Fibroblast of lung (primary cell): ENCODE results near the gene FGD4. TPM values are rescaled to one million over a fixed set of nuclear protein-coding genes. Genes with fewer than 3 reads are reported as not detected.

Experiments used
- DNase-seq, 2 donors: peaks; one replicate each; pipeline versions ENCODE4 v3.0.0 to v3.0.0-alpha.2; 2010; ENCODE audit warnings: low read depth in 2 of 2
- H2AFZ ChIP-seq: 2 replicates; pipeline ENCODE4 v1.5.1; 2012; ENCODE audit warnings: low read length, control low read depth, inconsistent platforms
- H3K27ac ChIP-seq: 2 replicates; pipeline ENCODE4 v1.5.1; 2011; ENCODE audit warnings: low read length, control low read depth; ENCODE audit not compliant: insufficient read depth
- H3K27me3 ChIP-seq: 2 replicates; pipeline ENCODE4 v1.5.1; 2011; ENCODE audit warnings: mild to moderate bottlenecking, low read length; ENCODE audit not compliant: control insufficient read depth, insufficient read depth
- H3K36me3 ChIP-seq: 2 replicates; pipeline ENCODE4 v1.5.1; 2011; ENCODE audit warnings: low read length; ENCODE audit not compliant: control insufficient read depth, insufficient read depth
- H3K4me1 ChIP-seq: 2 replicates; pipeline ENCODE4 v1.5.1; 2011; ENCODE audit warnings: low read length; ENCODE audit not compliant: control insufficient read depth, insufficient read depth; ENCODE audit errors: extremely low read depth
- H3K4me2 ChIP-seq: 2 replicates; pipeline ENCODE4 v1.5.1; 2011; ENCODE audit warnings: low read length, control low read depth; ENCODE audit not compliant: insufficient read depth; ENCODE audit errors: extremely low read depth
- H3K4me3 ChIP-seq, 4 experiments: fragments of 200-600 bp in 1 of 4; sonication (generic) in 1 of 4; replicated peaks in 1 of 4; 2 replicates each; pipeline ENCODE4 v1.5.1; 2011 to 2016; ENCODE audit warnings: low read length in 4 of 4, low read depth in 3 of 4, mild to moderate bottlenecking in 3 of 4, control low read depth in 2 of 4, inconsistent platforms in 1 of 4, mixed read lengths in 1 of 4; ENCODE audit not compliant: insufficient read depth in 1 of 4; ENCODE audit errors: control extremely low read depth in 1 of 4
- H3K79me2 ChIP-seq: 2 replicates; pipeline ENCODE4 v1.5.1; 2012; ENCODE audit warnings: mild to moderate bottlenecking, low read length, inconsistent platforms; ENCODE audit not compliant: control insufficient read depth, insufficient read depth
- H3K9ac ChIP-seq: 2 replicates; pipeline ENCODE4 v1.5.1; 2011; ENCODE audit warnings: mild to moderate bottlenecking, low read length, control low read depth; ENCODE audit not compliant: insufficient read depth
- H3K9me3 ChIP-seq: 2 replicates; pipeline ENCODE4 v1.5.1; 2012; ENCODE audit warnings: low read depth, low read length; ENCODE audit not compliant: control insufficient read depth, insufficient read depth
- H4K20me1 ChIP-seq: 2 replicates; pipeline ENCODE4 v1.5.1; 2011; ENCODE audit warnings: low read length; ENCODE audit not compliant: control insufficient read depth, insufficient read depth; ENCODE audit errors: extremely low read depth
- EZH2 ChIP-seq: IDR thresholded peaks from 2 replicates; pipeline ENCODE4 v1.5.1; 2012; ENCODE audit warnings: low read length, control low read depth, mild to moderate bottlenecking; ENCODE audit errors: missing control alignments
- polyA plus RNA-seq, 2 donors: library from polyadenylated mRNA; depleted of rRNA in 1 of 2; stranded (reverse) in 1 of 2; unstranded in 1 of 2; fragments of >200 nt; gene quantifications; 2 replicates each; pipeline ENCODE4 v1.2.1, GENCODE V29; 2011 to 2012; ENCODE audit warnings: missing spikeins in 1 of 2
- total RNA-seq: library from RNA; depleted of rRNA; stranded (reverse); fragments of >200 nt; gene quantifications from 2 replicates; pipeline ENCODE4 v1.2.1, GENCODE V29; 2014
- TF ChIP-seq, protein P1 (sequence below), 2 donors: IDR thresholded peaks in 1 of 2; conservative IDR thresholded peaks in 1 of 2; 1 replicate in 1 of 2; 2 replicates in 1 of 2; pipeline ENCODE4 v1.5.1; 2011 to 2012; ENCODE audit warnings: low read length in 2 of 2, control low read depth in 1 of 2, inconsistent platforms in 1 of 2, low read depth in 1 of 2, mild to moderate bottlenecking in 1 of 2

FGD4 gene
- total and polyA plus RNA-seq, 2 donors (not counting 1 experiment from before 2014, with no cell fraction given) = 7.6 to 12.2 TPM

GRCh38 chr12:32651956-32652210 lies 252.5 kb downstream of the FGD4 start:
- no peak overlapping the region for H3K9ac ChIP-seq
- no peak for TF ChIP-seq EZH2
- TF ChIP-seq, protein P1, sequence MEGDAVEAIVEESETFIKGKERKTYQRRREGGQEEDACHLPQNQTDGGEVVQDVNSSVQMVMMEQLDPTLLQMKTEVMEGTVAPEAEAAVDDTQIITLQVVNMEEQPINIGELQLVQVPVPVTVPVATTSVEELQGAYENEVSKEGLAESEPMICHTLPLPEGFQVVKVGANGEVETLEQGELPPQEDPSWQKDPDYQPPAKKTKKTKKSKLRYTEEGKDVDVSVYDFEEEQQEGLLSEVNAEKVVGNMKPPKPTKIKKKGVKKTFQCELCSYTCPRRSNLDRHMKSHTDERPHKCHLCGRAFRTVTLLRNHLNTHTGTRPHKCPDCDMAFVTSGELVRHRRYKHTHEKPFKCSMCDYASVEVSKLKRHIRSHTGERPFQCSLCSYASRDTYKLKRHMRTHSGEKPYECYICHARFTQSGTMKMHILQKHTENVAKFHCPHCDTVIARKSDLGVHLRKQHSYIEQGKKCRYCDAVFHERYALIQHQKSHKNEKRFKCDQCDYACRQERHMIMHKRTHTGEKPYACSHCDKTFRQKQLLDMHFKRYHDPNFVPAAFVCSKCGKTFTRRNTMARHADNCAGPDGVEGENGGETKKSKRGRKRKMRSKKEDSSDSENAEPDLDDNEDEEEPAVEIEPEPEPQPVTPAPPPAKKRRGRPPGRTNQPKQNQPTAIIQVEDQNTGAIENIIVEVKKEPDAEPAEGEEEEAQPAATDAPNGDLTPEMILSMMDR (conservative IDR thresholded peaks at IDR 0.05 in 1 of 2, IDR thresholded peaks at IDR 0.05 in 1 of 2; ENCODE audit: low read depth in 1 of 2, low read length in 2 of 2) = no peak
- no peak overlapping the region for H3K27ac ChIP-seq
- no peaks in the 10 kb centered on the region for H3K9me3 ChIP-seq
- H2AFZ ChIP-seq = no peak overlapping the region
- H3K4me2 ChIP-seq = no peak overlapping the region
- H3K27me3 ChIP-seq = no peaks in the 10 kb centered on the region
- no peaks in the 10 kb centered on the region for H3K4me1 ChIP-seq
- H4K20me1 ChIP-seq = no peaks in the 10 kb centered on the region
- no peak for DNase-seq
- no peaks in the 10 kb centered on the region for H3K79me2 ChIP-seq
- H3K36me3 ChIP-seq = no peaks in the 10 kb centered on the region
- H3K4me3 ChIP-seq = no peak overlapping the region

DNA sequence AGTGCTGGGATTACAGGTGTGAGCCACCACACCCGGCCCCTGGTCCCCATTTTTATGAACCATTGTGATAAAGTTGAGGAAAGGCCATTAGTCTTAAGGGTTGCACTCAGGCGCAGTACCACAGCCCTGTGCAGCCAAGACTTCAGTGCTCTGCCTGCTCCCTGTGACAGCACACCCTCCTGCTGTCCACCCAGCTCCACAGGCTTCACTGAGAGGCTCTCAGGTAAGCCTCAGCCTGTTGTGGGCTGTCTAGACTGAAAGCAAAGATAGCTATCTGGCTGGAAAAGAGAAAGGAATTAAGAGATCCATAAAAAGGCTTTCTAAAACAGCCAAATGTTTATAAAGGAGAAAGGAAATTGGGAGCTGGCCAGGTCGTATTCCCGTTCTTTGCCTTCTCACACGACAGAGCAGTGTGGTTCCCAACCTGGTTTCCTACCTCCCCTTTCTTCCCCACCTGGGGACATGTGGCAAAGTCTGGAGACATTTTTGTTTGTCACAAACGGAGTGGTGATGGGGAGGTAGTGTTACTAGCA lies 260.6 kb downstream of the FGD4 start:
- H3K9me3 ChIP-seq = no peaks in the 10 kb centered on the region

DNA sequence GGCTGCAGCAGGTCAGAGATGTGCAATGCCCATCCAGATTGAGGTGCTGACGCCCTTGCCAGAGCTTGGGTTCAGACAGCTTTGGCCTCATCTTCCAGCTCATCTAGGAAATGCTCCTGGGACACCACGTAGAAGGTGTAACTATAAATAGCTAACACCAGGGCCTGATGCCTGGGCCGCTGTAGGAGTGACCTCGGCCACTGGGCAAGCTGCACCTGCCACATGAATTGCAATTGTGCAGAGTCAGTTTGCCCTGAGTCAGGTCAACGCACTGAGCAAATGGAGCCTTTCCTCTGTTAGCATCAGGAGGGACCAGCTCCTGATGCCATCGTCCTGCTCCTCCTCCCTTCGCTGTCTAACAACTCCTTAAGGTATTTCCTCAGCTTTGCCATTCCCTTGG lies 262.3 kb downstream of the FGD4 start:
- no peak overlapping the region for H3K27ac ChIP-seq
- no peaks in the 10 kb centered on the region for H3K36me3 ChIP-seq
- no peak for TF ChIP-seq EZH2
- H3K9ac ChIP-seq = no peak overlapping the region
- no peaks in the 10 kb centered on the region for H3K9me3 ChIP-seq
- H4K20me1 ChIP-seq = no peaks in the 10 kb centered on the region
- peaks cover 3% of the 10 kb centered on the region for H3K4me1 ChIP-seq
- no peaks in the 10 kb centered on the region for H3K27me3 ChIP-seq
- no peaks in the 10 kb centered on the region for H3K79me2 ChIP-seq
- no peak for DNase-seq
- no peak overlapping the region for H3K4me2 ChIP-seq
- H3K4me3 ChIP-seq = no peak overlapping the region
- H2AFZ ChIP-seq = no peak overlapping the region

More for the DNA sequence above, 260.6 kb downstream of the FGD4 start:
- no peak for DNase-seq
- Histone ChIP-seq H3K27ac (no peak overlapping the region), H3K4me2 (no peak overlapping the region), H3K4me3 (no peak overlapping the region), H3K27me3 (no peaks in the 10 kb centered on the region), H2AFZ (no peak overlapping the region), H3K36me3 (no peaks in the 10 kb centered on the region), H4K20me1 (no peaks in the 10 kb centered on the region), H3K4me1 (peaks cover 3% of the 10 kb centered on the region), H3K79me2 (no peaks in the 10 kb centered on the region), H3K9ac (no peak overlapping the region)
- TF ChIP-seq EZH2 = no peak
- TF ChIP-seq, protein P1 (conservative IDR thresholded peaks at IDR 0.05 in 1 of 2, IDR thresholded peaks at IDR 0.05 in 1 of 2; ENCODE audit: low read depth in 1 of 2, low read length in 2 of 2) = no peak
